Fibroblast of pulmonary artery (primary cell): ENCODE results near the gene RAPGEFL1.

Experiments
- DNase-seq: peaks from one replicate; pipeline ENCODE4 v3.0.0-alpha.2; 2010; ENCODE audit warnings: low read depth
- H3K4me3 ChIP-seq: replicated peaks from 2 replicates; pipeline ENCODE4 v1.5.1; 2011; ENCODE audit warnings: low read depth, mild to moderate bottlenecking, control low read depth, low read length, moderate library complexity
- TF ChIP-seq, protein P1 (sequence below): IDR thresholded peaks from 2 replicates; pipeline ENCODE4 v1.5.1; 2011; ENCODE audit warnings: mild to moderate bottlenecking, control low read depth, low read length, inconsistent platforms; ENCODE audit errors: missing control alignments

RAPGEFL1 gene

DNA sequence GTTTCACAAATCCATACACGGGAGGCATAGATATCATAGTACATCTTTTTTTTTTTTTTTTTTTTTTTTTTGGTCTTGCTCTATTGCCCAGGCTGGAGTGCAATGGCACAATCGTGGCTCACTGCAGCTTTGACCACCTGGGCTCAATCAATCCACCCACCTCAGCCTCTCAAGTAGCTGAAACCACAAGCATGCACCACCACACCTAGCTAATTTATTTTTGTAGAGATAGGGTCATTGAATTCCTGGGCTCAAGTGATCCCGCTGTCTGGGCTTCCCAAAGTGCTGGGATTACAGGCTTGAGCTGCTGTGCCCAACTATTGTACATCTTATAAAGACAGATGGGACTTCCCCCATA is 3.5 kb upstream of the RAPGEFL1 start:
- DNase-seq: no peak
- H3K4me3 ChIP-seq: no peak overlapping the region

DNA sequence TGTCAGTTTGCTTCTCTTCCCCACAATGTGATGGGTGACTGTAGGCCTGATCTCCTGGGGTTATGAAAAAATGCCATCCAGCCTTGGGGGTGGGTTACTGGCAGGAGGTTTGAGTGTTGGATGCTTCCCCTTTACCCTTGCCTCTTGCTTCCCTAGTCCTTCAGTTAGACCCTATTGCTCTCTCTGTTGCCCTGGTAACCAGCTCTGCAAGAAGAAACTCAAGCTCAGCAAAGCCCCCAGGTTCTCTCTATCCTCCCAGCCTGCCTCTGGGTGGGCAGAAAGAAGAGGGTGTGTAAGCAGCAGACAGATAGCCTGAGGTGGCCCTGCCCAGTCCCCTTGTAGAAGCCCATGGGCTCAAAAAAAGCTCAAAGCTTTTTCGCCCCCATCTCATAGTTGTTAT is 2.8 kb upstream of the RAPGEFL1 start:
- TF ChIP-seq, protein P1, sequence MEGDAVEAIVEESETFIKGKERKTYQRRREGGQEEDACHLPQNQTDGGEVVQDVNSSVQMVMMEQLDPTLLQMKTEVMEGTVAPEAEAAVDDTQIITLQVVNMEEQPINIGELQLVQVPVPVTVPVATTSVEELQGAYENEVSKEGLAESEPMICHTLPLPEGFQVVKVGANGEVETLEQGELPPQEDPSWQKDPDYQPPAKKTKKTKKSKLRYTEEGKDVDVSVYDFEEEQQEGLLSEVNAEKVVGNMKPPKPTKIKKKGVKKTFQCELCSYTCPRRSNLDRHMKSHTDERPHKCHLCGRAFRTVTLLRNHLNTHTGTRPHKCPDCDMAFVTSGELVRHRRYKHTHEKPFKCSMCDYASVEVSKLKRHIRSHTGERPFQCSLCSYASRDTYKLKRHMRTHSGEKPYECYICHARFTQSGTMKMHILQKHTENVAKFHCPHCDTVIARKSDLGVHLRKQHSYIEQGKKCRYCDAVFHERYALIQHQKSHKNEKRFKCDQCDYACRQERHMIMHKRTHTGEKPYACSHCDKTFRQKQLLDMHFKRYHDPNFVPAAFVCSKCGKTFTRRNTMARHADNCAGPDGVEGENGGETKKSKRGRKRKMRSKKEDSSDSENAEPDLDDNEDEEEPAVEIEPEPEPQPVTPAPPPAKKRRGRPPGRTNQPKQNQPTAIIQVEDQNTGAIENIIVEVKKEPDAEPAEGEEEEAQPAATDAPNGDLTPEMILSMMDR: no peak
- H3K4me3 ChIP-seq: no peak overlapping the region
- DNase-seq: no peak

More for the DNA sequence above, 3.5 kb upstream of the RAPGEFL1 start:
- TF ChIP-seq, protein P1: no peak

DNA sequence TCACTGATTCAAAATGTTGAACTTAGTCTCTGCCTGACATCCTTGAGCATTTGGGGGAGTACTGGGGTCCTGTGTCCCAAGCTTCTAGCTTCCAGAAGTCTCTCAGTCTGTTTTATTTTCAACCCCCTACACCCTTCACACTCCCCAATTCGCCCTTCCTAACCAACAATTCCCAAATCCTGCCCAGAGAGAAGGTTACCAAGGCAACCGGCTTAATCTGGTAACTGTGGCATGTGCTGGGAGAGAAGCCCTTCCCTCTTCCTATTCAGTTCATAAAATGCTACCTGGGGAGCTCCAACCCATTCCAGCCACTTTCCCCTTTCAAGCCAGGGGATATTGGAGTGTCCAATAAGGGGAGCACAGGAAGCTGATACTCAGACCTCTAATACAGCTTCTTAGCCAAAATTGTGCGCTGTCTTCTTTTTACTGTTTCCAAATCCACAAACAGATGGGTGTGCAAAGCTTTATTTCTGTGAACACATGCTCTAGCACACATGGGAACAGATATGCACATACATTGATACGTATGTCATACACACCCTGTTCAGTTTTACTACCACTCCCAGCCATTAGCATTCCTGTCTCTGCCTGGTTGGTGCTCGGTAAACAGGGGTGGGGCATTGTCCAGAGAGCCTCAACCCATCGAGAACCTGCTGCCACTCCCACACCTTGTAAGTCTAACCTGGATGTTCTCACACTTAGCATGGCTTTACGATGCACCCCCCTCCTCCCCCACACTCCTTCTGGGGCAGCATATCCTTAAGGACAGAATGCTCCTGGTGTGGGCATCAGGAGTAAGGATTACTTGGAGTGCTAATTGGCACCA is 1.1 kb upstream of the RAPGEFL1 start:
- TF ChIP-seq, protein P1: no peak
- no peak for DNase-seq
- H3K4me3 ChIP-seq: no peak overlapping the region

DNA sequence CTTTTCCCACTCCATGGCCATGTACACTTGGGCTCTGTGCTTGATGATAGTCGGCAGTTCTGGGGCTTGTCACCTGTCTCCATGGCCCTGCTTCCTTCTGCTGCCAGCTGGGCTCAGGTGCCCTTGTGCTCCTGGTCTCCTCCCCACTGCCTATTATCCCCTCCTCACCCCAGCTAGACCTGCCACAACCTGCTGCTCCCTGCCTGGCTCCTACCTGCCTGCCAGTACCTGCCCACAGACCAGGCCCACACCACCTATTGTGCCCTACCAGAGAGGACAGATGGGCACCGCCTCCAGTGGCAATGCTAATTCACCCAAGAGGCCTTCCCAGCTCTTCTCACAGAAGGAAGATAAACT is 538 bp upstream of the RAPGEFL1 start:
- no peak overlapping the region for H3K4me3 ChIP-seq
- no peak for DNase-seq
- TF ChIP-seq, protein P1: no peak

DNA sequence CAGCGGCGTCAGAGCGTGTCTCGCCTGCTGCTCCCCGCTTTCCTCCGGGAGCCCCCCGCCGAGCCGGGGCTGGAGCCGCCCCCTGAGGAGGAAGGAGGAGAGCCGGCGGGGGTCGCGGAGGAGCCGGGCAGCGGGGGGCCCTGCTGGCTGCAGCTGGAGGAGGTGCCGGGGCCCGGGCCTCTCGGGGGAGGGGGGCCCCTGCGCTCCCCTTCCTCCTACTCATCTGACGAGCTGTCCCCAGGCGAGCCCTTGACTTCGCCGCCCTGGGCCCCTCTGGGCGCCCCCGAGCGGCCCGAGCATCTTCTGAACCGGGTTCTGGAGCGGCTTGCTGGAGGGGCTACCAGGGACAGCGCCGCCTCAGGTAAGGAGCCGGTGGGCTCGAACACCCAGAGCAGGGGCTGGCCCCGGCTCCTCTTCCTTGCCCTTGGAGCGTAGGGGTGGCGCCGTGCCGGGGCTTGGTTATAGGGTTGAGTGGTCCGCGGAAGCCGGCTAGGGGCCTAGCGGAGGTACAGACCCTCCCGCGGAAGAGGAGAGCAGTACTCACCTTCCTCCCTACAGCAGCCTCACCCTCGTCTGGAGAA is 841 bp downstream of the RAPGEFL1 start:
- TF ChIP-seq, protein P1: no peak
- no peak for DNase-seq
- H3K4me3 ChIP-seq: no peak overlapping the region

DNA sequence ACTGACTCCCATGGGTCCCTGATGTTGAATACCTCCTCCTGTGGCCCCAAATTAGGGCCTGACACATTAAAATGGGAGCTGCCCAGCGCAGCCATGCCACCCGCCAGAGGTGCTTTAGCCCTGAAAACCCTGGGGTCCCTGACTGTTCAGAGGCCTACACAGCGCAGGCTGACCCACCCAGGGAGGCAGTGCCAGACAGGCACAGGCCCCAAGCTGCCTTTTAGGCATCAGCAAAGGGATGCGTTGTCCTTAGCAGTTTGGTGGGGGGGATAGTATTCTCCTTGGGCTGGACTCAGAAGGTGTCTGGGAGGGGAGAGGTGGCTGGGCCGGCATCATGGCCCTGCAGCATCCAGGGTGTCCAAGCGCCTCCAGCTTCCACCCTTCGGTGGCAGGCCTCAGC is 1.4 kb downstream of the RAPGEFL1 start:
- DNase-seq: no peak
- TF ChIP-seq, protein P1: no peak
- no peak overlapping the region for H3K4me3 ChIP-seq
